ENCODE data around the gene ACOXL. TPM values are rescaled to one million over a fixed set of nuclear protein-coding genes. Genes with fewer than 3 reads are reported as not detected.

The ACOXL gene
- total RNA-seq, 1 donor from 2014 or later: 0.23 TPM

DNA sequence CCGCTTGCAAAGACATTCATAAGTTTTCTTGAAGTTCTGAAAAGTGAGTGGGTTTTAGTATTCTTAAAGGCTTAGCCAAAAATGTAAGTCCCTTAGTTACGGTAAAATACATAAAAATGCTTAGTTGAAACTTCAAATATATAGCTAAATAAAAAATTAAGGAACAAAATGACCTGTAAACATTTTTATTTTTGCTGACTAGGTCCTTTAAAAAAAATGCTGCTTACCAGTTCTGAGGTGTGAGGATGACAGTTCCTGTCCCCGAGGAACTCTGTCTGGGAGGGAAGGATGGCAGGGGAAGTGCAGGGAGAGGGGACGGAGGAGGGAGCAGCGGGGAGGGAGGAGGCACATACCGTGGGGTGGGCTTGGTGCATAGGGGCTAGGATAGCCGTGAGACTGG lies 285.5 kb downstream of the ACOXL start:
- Mint-ChIP-seq H3K4me3 (ENCODE audit: unreplicated experiment) (no peak overlapping the region), H3K4me1 (ENCODE audit: low read depth, unreplicated experiment) (no peaks in the 10 kb centered on the region)

DNA sequence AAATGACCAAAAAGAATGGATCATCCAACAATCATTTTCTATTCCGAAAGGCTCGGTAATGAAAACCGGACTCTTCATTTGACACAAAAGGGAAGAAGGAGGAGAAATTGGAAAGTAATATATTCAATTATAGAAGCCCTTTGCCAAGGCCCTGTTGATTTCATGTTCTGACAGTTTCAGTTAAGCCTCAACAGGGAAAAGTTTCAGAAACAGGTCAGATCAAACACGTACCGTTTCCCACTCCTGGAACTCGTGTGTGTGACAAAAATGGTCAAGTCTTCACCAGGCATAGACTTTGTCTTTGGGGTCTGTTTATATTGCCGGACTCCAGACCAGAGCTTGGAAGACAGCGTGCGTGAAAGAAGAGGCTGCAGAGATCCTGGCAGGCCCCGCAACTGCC lies 287.0 kb downstream of the ACOXL start:
- Mint-ChIP-seq H3K4me3 (ENCODE audit: unreplicated experiment) (no peak overlapping the region), H3K27me3 (ENCODE audit: low read depth, unreplicated experiment) (peaks cover 40% of the 10 kb centered on the region)
- no peak for FAIRE-seq

More for the DNA sequence above, 285.5 kb downstream of the ACOXL start:
- H2AFZ ChIP-seq (ENCODE audit: low read depth, low read length): no peak overlapping the region
- H3K4me2 ChIP-seq (ENCODE audit: low read length): no peak overlapping the region
- Mint-ChIP-seq H3K27ac (ENCODE audit: unreplicated experiment) (no peak overlapping the region), H3K9me3 (ENCODE audit: unreplicated experiment) (no peaks in the 10 kb centered on the region), H3K27me3 (ENCODE audit: low read depth, unreplicated experiment) (peaks cover 30% of the 10 kb centered on the region), H3K36me3 (ENCODE audit: low read depth, unreplicated experiment) (no peaks in the 10 kb centered on the region)
- no peak for DNase-seq (ENCODE audit: low read depth)
- H3K27ac ChIP-seq (ENCODE audit: low read depth, low read length): no peak overlapping the region
- peaks cover 10% of the 10 kb centered on the region for H3K27me3 ChIP-seq (ENCODE audit: insufficient read depth, low read length)
- H3K79me2 ChIP-seq (ENCODE audit: insufficient read depth, low read length): no peaks in the 10 kb centered on the region
- H4K20me1 ChIP-seq (ENCODE audit: insufficient read depth, low read length): no peaks in the 10 kb centered on the region
- no peaks in the 10 kb centered on the region for H3K4me1 ChIP-seq (ENCODE audit: insufficient read depth, low read length)
- H3K9ac ChIP-seq (ENCODE audit: low read length): no peak overlapping the region
- H3K36me3 ChIP-seq (ENCODE audit: insufficient read depth, low read length): no peaks in the 10 kb centered on the region
- no peak for FAIRE-seq
- TF ChIP-seq EZH2 (IDR thresholded peaks at IDR 0.05; ENCODE audit: insufficient read depth, low read length): no peak
- TF ChIP-seq, protein P1, sequence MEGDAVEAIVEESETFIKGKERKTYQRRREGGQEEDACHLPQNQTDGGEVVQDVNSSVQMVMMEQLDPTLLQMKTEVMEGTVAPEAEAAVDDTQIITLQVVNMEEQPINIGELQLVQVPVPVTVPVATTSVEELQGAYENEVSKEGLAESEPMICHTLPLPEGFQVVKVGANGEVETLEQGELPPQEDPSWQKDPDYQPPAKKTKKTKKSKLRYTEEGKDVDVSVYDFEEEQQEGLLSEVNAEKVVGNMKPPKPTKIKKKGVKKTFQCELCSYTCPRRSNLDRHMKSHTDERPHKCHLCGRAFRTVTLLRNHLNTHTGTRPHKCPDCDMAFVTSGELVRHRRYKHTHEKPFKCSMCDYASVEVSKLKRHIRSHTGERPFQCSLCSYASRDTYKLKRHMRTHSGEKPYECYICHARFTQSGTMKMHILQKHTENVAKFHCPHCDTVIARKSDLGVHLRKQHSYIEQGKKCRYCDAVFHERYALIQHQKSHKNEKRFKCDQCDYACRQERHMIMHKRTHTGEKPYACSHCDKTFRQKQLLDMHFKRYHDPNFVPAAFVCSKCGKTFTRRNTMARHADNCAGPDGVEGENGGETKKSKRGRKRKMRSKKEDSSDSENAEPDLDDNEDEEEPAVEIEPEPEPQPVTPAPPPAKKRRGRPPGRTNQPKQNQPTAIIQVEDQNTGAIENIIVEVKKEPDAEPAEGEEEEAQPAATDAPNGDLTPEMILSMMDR (IDR thresholded peaks at IDR 0.05; ENCODE audit: insufficient read depth, low read depth, low read length): no peak
- no peaks in the 10 kb centered on the region for H3K9me3 ChIP-seq (ENCODE audit: insufficient read depth, low read depth, low read length)
- H3K4me3 ChIP-seq (ENCODE audit: insufficient read depth, low read depth, low read length): no peak overlapping the region

DNA sequence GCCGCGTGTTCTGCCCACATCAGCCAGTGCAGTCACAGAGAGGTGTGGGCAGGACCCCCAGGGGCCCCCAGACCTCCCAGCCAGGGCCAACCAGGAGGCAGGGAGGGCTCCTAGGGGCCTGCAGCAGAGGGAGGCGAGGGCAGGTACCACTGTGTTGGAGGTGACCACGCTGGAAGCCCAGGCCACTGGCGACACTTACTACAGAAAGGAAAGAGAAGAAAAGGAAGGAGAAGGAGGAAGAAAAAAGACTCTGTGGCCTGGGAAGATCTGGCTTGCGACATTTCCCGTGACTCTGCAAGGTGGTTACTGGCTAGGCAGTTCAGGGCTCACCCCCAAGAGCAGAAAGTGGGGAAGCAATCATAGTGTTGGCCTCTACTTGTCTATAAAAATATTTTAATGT lies 290.3 kb downstream of the ACOXL start:
- Histone ChIP-seq H3K27me3 (ENCODE audit: insufficient read depth, low read length) (peaks cover 18% of the 10 kb centered on the region), H3K79me2 (ENCODE audit: insufficient read depth, low read length) (no peaks in the 10 kb centered on the region), H3K4me2 (ENCODE audit: low read length) (no peak overlapping the region), H3K4me1 (ENCODE audit: insufficient read depth, low read length) (no peaks in the 10 kb centered on the region), H3K4me3 (ENCODE audit: insufficient read depth, low read depth, low read length) (no peak overlapping the region), H3K9ac (ENCODE audit: low read length) (no peak overlapping the region), H2AFZ (ENCODE audit: low read depth, low read length) (no peak overlapping the region), H3K9me3 (ENCODE audit: insufficient read depth, low read depth, low read length) (no peaks in the 10 kb centered on the region), H3K27ac (ENCODE audit: low read depth, low read length) (no peak overlapping the region), H3K36me3 (ENCODE audit: insufficient read depth, low read length) (no peaks in the 10 kb centered on the region), H4K20me1 (ENCODE audit: insufficient read depth, low read length) (no peaks in the 10 kb centered on the region)
- Mint-ChIP-seq H3K4me1 (ENCODE audit: low read depth, unreplicated experiment) (no peaks in the 10 kb centered on the region), H3K9me3 (ENCODE audit: unreplicated experiment) (peaks cover 4% of the 10 kb centered on the region), H3K36me3 (ENCODE audit: low read depth, unreplicated experiment) (no peaks in the 10 kb centered on the region), H3K27me3 (ENCODE audit: low read depth, unreplicated experiment) (peaks cover 32% of the 10 kb centered on the region), H3K27ac (ENCODE audit: unreplicated experiment) (no peak overlapping the region), H3K4me3 (ENCODE audit: unreplicated experiment) (no peak overlapping the region)
- TF ChIP-seq, protein P1 (IDR thresholded peaks at IDR 0.05; ENCODE audit: insufficient read depth, low read depth, low read length): no peak
- TF ChIP-seq EZH2 (IDR thresholded peaks at IDR 0.05; ENCODE audit: insufficient read depth, low read length): no peak
- no peak for DNase-seq (ENCODE audit: low read depth)
- FAIRE-seq: no peak

More for the DNA sequence above, 287.0 kb downstream of the ACOXL start:
- Mint-ChIP-seq H3K9me3 (ENCODE audit: unreplicated experiment) (peaks cover 3% of the 10 kb centered on the region), H3K36me3 (ENCODE audit: low read depth, unreplicated experiment) (no peaks in the 10 kb centered on the region), H3K27ac (ENCODE audit: unreplicated experiment) (no peak overlapping the region), H3K4me1 (ENCODE audit: low read depth, unreplicated experiment) (no peaks in the 10 kb centered on the region)
- H3K4me3 ChIP-seq (ENCODE audit: insufficient read depth, low read depth, low read length): no peak overlapping the region
- no peaks in the 10 kb centered on the region for H3K9me3 ChIP-seq (ENCODE audit: insufficient read depth, low read depth, low read length)
- H3K27ac ChIP-seq (ENCODE audit: low read depth, low read length): no peak overlapping the region
- no peak for DNase-seq (ENCODE audit: low read depth)
- H3K4me1 ChIP-seq (ENCODE audit: insufficient read depth, low read length): no peaks in the 10 kb centered on the region
- H3K4me2 ChIP-seq (ENCODE audit: low read length): no peak overlapping the region
- H4K20me1 ChIP-seq (ENCODE audit: insufficient read depth, low read length): no peaks in the 10 kb centered on the region
- H3K27me3 ChIP-seq (ENCODE audit: insufficient read depth, low read length): peaks cover 17% of the 10 kb centered on the region
- no peak overlapping the region for H2AFZ ChIP-seq (ENCODE audit: low read depth, low read length)
- no peaks in the 10 kb centered on the region for H3K36me3 ChIP-seq (ENCODE audit: insufficient read depth, low read length)
- H3K9ac ChIP-seq (ENCODE audit: low read length): no peak overlapping the region
- TF ChIP-seq, protein P1 (IDR thresholded peaks at IDR 0.05; ENCODE audit: insufficient read depth, low read depth, low read length): no peak
- TF ChIP-seq EZH2 (IDR thresholded peaks at IDR 0.05; ENCODE audit: insufficient read depth, low read length): no peak
- H3K79me2 ChIP-seq (ENCODE audit: insufficient read depth, low read length): no peaks in the 10 kb centered on the region

Data from astrocyte (in vitro differentiated cells and primary cell).